Stimulated activated naive B cell treated with anti-CD40 and anti-IgM and Interleukin-4, amounts not matched to agents 10 μg/mL and 1 μg/mL and 100 μg/mL, for 72 hours (primary cell): Measurements from ENCODE around the gene C1orf198.
"Not testable (repeated sequence)": the region's sequence is repeated elsewhere in the genome, so short reads cannot be mapped to it uniquely, and the experiment has no call there.

ENCODE experiments used
- ATAC-seq, 2 donors: fragments of 150-1000 bp; cut with Tn5 transposase; replicated peaks; 2 replicates each; pipeline ENCODE4 v1.10.0; 2021; ENCODE audit warnings: moderate library complexity in 1 of 2
- DNase-seq: peaks from one replicate; pipeline ENCODE4 v3.0.0; 2021
- H3K27ac Mint-ChIP-seq: one replicate; pipeline ENCODE4 v1.8.0; 2022; ENCODE audit warnings: mild to moderate bottlenecking, mixed read lengths
- H3K27me3 Mint-ChIP-seq, 2 donors: one replicate each; pipeline ENCODE4 v1.8.0; 2022; ENCODE audit warnings: mixed read lengths in 2 of 2
- H3K36me3 Mint-ChIP-seq, 2 donors: one replicate each; pipeline ENCODE4 v1.8.0; 2022; ENCODE audit warnings: mixed read lengths in 2 of 2, mild to moderate bottlenecking in 1 of 2
- H3K4me1 Mint-ChIP-seq, 2 donors: one replicate each; pipeline ENCODE4 v1.8.0; 2022; ENCODE audit warnings: mixed read lengths in 2 of 2, mild to moderate bottlenecking in 1 of 2
- H3K4me3 Mint-ChIP-seq, 2 donors: one replicate each; pipeline ENCODE4 v1.8.0; 2022; ENCODE audit warnings: mild to moderate bottlenecking in 2 of 2, mixed read lengths in 2 of 2, moderate library complexity in 1 of 2
- H3K9me3 Mint-ChIP-seq, 2 donors: one replicate each; pipeline ENCODE4 v1.8.0; 2022; ENCODE audit warnings: mixed read lengths in 2 of 2, mild to moderate bottlenecking in 1 of 2

Gene C1orf198

DNA sequence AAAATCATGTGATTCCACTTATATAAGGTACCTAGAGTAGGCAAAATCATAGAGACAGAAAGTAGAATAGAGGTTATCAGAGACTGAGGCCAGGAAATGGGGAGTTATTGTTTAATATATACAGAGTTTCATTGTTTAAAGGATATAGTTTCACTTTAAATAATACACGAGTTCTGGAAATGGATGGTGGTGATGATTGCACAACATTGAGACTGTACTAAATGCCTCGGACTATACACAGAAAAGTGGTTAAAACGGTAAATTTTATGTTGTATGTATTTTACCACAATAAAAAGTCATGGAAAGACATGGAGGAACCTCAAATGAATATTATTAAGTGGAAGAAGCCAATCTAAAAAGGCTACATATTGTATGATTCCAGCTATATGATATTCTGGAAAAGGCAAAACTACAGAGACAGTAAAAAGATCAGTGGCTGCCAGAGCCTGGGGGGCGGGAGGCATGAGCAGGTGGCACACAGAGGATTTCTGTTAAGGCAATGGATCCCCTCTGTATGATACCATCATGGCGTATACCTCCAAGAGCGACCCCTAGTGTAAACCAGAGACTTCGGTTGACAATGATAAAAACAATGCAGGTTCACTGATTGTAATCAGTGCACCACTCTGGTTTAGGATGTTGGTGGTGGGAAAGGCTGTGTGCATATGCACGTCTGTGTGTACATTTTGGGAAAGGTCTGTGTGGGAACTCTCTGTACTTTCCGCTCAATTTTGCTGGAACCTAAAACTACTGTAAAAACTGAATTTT lies 7.5 kb downstream of the C1orf198 start:
- Mint-ChIP-seq H3K27me3 (peaks cover 0 to 9% of the 10 kb centered on the region in 2 donors), H3K9me3 (no peaks in the 10 kb centered on the region), H3K27ac (no peak overlapping the region), H3K4me3 (no peak overlapping the region), H3K36me3 (peaks cover 0 to 2% of the 10 kb centered on the region in 2 donors), H3K4me1 (peaks cover 4 to 6% of the 10 kb centered on the region in 2 donors)
- no peak for DNase-seq
- no peak for ATAC-seq

DNA sequence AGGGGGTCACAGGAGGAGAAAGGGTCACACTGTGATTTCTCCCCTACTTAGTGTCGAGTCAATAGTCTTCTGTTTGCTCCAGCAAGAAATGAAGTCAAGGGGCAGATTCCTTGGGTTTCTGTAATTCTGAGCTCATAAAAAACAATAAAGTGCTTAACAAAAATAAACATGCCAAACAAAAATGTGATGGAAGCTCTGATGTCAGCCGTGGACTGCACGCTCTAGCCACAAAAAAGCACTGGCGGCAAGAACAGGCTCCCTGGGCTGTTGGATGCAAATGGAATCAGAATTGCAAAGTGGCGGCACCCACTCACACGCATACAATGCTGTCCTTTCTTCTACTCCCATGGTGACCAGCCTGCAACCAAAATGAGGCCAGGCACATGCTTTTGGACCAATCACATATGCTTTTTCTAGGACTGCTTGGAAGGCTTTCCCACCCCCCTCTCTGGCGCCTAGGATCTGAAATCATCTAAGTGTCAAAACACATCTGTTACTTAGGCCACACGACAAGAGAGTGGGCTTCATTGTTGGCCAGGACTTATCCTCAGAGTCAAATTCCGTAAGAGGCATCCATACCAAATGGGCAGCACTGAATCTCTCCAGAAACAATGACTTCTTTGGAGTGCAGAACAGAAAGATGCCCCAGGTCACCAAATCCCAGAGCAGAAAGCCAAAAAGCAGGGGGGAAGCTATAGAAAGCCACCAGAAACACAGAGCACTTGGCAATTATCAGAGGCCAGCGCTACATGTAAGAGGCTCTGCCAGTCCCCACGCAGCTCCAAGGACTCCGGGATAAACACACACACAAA lies 9.2 kb downstream of the C1orf198 start:
- ATAC-seq (no peak), DNase-seq (no peak)
- no peak overlapping the region for H3K4me3 Mint-ChIP-seq
- no peak overlapping the region for H3K27ac Mint-ChIP-seq
- no peaks in the 10 kb centered on the region for H3K9me3 Mint-ChIP-seq
- H3K36me3 Mint-ChIP-seq: peaks cover 0 to 2% of the 10 kb centered on the region in 2 donors
- H3K4me1 Mint-ChIP-seq: peaks cover 4 to 6% of the 10 kb centered on the region in 2 donors
- H3K27me3 Mint-ChIP-seq: peaks cover 0 to under 1% of the 10 kb centered on the region in 2 donors

DNA sequence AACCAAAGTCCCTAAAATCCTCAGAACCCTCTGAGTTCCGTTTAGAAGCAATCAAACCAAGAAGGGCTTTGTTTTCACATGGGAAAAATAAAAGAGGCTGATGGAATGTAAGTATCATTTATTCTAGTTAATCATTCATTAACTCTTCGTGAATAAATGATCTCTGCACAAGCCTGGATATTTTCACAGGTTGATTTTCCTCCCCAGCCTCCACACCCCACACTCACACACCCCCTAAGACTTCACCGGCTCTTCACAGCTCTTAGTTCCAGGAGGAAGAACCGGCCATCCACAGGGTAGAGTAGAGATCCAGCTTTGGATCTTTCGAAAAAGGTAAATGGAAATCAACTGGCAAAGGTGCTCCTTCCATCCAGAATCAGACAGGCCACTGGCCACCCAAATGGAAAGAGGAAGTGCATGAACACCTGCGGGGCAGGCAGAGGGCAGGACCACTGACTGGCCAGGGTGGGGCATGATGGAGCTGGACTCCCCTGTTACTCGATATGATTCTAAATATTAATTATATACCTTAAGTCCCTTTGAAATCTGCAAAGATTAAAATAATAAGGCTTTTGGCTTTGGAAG lies 10.0 kb downstream of the C1orf198 start:
- Mint-ChIP-seq H3K4me1 (peaks cover 2 to 3% of the 10 kb centered on the region in 2 donors), H3K27ac (no peak overlapping the region), H3K9me3 (no peaks in the 10 kb centered on the region), H3K4me3 (no peak overlapping the region), H3K36me3 (peaks cover 0 to under 1% of the 10 kb centered on the region in 2 donors), H3K27me3 (no peaks in the 10 kb centered on the region)
- no peak for ATAC-seq
- DNase-seq: no peak

DNA sequence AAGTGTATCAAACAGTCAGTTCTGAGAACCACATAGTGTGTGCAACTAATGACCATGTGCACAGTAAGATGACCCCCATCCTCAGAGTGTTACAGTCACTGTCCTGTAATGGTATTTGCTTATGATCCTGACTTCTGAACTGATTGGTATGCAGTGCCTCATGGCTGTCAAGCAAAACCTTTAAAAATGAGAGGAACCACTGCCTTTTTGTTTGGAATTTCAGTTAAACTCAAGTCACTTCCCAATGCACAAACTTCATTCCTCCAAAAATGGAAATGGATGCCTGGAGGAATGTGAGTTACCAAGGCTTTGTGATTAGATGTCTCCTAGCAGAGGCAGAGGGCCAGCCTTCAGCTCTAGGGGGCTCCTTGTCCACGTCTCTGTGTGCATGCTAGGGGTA lies 10.5 kb downstream of the C1orf198 start:
- H3K27me3 Mint-ChIP-seq: no peaks in the 10 kb centered on the region
- H3K36me3 Mint-ChIP-seq: peaks cover 3 to 4% of the 10 kb centered on the region in 2 donors
- H3K4me1 Mint-ChIP-seq: no peaks in the 10 kb centered on the region
- no peak overlapping the region for H3K4me3 Mint-ChIP-seq
- DNase-seq (no peak), ATAC-seq (no peak)
- peaks cover 2% of the 10 kb centered on the region in 2 donors for H3K9me3 Mint-ChIP-seq
- H3K27ac Mint-ChIP-seq: no peak overlapping the region

DNA sequence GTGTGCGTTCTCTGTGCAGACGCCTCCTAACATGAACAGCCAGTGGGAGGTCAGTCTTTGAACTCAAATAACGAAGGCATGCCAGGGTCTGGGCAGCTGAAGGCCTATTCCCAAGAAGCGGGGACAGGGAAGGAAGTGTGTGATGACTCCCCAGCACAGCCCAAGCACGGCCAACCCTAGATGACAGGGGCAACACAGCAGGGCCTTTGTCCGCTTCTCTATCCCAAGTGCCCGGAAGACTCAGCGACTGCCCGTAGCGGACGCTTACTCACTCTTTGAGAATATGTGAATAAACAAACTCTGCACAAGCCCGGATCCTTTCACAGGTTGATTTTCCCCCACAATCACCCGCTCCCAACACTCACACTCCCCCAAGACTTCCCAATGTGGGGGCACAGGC lies 11.2 kb downstream of the C1orf198 start:
- Mint-ChIP-seq H3K4me3 (no peak overlapping the region), H3K9me3 (peaks cover 4% of the 10 kb centered on the region in 2 donors), H3K36me3 (peaks cover 6 to 7% of the 10 kb centered on the region in 2 donors), H3K27ac (no peak overlapping the region), H3K27me3 (no peaks in the 10 kb centered on the region), H3K4me1 (no peaks in the 10 kb centered on the region)
- no peak for ATAC-seq
- DNase-seq: no peak

DNA sequence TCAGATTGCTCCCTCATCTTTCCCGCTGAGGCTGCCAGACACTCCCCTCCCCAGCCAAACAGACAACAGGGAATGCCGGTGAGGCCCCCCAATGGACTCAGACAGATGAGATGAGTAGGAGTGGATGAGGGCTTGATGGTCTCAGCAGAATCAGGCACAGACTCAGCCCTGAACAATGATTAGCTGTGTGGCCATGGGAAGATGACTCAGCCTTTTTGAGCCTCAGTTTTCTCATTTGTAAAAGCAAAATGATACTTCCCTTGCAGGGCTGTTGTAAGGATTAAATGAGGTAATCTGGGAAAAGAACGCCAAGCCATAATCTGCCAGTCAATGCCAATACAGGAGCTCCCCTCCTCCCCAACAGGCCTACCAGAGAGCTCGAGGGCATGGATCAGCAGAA lies 12.4 kb downstream of the C1orf198 start:
- Mint-ChIP-seq H3K4me3 (no peak overlapping the region), H3K4me1 (no peaks in the 10 kb centered on the region), H3K27ac (peak overlapping the region; percentile 56), H3K9me3 (peaks cover 4% of the 10 kb centered on the region in 2 donors), H3K36me3 (peaks cover 10 to 14% of the 10 kb centered on the region in 2 donors), H3K27me3 (no peaks in the 10 kb centered on the region)
- DNase-seq: no peak
- no peak for ATAC-seq

DNA sequence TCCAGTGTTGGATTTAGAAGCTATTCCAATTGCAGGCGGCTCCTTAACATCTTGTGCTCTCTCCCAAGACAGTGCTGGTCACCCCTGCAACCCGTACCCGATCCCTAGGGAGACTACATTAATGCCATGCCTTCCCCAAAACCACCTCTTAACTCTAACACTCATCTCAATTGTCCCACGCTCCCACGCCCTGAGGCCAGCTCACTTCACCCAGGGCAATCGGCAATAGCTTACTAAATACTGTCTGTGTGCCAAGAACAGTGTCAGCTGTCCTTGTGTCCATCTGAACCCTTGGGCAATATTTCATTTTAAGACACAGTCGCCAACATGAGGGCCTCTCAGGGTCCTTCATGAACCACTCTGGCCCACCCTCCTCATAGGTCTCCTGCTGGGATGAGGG lies 13.9 kb downstream of the C1orf198 start:
- ATAC-seq (no peak), DNase-seq (no peak)
- no peak overlapping the region for H3K27ac Mint-ChIP-seq

DNA sequence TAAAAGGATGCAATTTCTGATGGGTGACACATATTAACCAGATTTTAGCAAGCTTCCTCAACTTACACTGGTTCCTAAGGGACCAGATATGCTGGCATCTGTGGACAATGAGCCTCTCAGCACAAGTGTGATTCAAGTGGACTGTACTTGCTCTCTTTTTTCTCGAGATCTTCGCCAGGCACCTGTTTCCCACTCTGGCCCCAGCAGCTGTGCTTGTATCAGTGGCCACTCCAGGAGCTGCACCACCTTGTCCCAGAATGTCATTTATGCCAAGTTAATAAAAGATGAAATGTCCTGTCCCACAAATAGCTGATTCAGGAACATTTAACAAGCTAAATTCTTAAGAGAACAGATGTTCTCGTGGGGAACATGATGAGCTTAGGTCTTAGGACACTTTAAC lies 14.6 kb downstream of the C1orf198 start:
- no peak for DNase-seq
- H3K4me1 Mint-ChIP-seq: no peaks in the 10 kb centered on the region
- peaks cover 10 to 14% of the 10 kb centered on the region in 2 donors for H3K36me3 Mint-ChIP-seq
- no peak overlapping the region for H3K27ac Mint-ChIP-seq
- no peak overlapping the region for H3K4me3 Mint-ChIP-seq
- ATAC-seq: no peak
- H3K27me3 Mint-ChIP-seq: no peaks in the 10 kb centered on the region
- H3K9me3 Mint-ChIP-seq: peaks cover 4% of the 10 kb centered on the region in 2 donors

More for the DNA sequence above, 13.9 kb downstream of the C1orf198 start:
- peaks cover 10 to 14% of the 10 kb centered on the region in 2 donors for H3K36me3 Mint-ChIP-seq
- no peaks in the 10 kb centered on the region for H3K4me1 Mint-ChIP-seq
- no peaks in the 10 kb centered on the region for H3K27me3 Mint-ChIP-seq
- peaks cover 4% of the 10 kb centered on the region in 2 donors for H3K9me3 Mint-ChIP-seq
- no peak overlapping the region for H3K4me3 Mint-ChIP-seq

DNA sequence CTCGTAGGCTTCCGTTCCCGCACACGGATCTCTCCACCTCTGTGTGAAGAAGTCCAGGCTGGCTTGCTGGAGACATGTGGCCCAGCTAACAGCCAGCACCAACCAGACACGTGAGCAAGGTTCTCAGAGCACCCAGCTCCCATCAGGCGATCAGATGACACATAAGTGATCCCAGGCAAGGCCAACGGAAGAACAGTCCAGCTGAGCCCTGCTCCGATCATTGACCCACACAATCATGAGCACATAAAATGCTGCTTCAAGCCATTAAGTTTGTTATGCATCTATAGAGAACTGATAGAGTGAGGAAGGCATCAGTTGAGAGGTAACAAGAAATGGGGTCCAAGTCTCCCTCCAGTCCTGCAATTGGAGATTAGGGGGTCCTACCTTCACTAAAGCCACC lies 15.4 kb downstream of the C1orf198 start:
- Mint-ChIP-seq H3K9me3 (peaks cover 4% of the 10 kb centered on the region in 2 donors), H3K4me3 (no peak overlapping the region), H3K36me3 (peaks cover 10 to 14% of the 10 kb centered on the region in 2 donors), H3K27me3 (no peaks in the 10 kb centered on the region), H3K27ac (peak overlapping the region; percentile 11), H3K4me1 (no peaks in the 10 kb centered on the region)
- ATAC-seq (no peak), DNase-seq (no peak)

DNA sequence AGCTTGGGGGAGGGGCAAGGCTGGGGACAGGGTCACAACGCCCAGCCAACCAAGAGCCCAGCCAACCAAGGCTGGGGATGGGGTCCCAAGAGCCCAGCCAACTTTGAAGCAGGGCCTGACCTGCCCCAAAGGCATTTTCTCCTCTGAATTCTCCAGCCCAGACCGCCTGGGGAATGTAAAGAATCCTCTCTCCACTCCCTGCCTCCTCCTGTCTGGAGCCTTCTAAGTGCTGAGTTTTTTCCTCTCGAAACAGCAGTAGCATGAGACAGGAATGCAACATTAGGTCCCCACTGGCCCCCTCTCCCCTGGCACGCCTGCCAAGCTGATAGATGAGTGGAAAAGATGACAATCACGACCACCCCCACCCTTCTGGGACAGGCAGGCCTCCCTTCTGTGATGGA lies 17.0 kb downstream of the C1orf198 start:
- no peak for DNase-seq
- no peak for ATAC-seq
- peaks cover 10 to 14% of the 10 kb centered on the region in 2 donors for H3K36me3 Mint-ChIP-seq
- H3K4me1 Mint-ChIP-seq: no peaks in the 10 kb centered on the region
- no peaks in the 10 kb centered on the region for H3K27me3 Mint-ChIP-seq
- H3K4me3 Mint-ChIP-seq: no peak overlapping the region
- no peak overlapping the region for H3K27ac Mint-ChIP-seq
- peaks cover 4% of the 10 kb centered on the region in 2 donors for H3K9me3 Mint-ChIP-seq

DNA sequence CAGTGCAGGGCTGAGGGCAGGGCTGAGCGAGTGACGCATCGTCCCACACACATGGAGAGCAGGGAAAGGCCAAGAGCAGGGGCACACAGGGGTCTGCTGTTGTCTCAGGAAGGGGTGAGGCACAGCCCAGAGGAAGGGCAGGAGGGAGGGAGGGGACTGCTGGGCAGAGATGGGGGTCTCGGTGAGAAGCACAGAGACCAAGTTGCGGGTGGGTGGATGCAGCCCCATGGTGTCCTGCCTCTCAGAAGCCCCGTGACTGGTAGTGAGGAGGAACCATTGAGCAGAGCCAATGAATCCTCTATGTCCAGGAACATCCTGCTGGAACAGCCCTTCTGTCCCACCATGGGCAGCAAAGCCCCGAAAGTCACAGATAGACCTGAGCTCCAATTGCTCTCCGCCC lies 17.8 kb downstream of the C1orf198 start:
- DNase-seq (no peak), ATAC-seq (no peak)
- Mint-ChIP-seq H3K27me3 (no peaks in the 10 kb centered on the region), H3K27ac (peak overlapping the region; percentile 76), H3K4me1 (no peaks in the 10 kb centered on the region), H3K4me3 (no peak overlapping the region), H3K36me3 (peaks cover 10 to 14% of the 10 kb centered on the region in 2 donors), H3K9me3 (peaks cover 4% of the 10 kb centered on the region in 2 donors)

DNA sequence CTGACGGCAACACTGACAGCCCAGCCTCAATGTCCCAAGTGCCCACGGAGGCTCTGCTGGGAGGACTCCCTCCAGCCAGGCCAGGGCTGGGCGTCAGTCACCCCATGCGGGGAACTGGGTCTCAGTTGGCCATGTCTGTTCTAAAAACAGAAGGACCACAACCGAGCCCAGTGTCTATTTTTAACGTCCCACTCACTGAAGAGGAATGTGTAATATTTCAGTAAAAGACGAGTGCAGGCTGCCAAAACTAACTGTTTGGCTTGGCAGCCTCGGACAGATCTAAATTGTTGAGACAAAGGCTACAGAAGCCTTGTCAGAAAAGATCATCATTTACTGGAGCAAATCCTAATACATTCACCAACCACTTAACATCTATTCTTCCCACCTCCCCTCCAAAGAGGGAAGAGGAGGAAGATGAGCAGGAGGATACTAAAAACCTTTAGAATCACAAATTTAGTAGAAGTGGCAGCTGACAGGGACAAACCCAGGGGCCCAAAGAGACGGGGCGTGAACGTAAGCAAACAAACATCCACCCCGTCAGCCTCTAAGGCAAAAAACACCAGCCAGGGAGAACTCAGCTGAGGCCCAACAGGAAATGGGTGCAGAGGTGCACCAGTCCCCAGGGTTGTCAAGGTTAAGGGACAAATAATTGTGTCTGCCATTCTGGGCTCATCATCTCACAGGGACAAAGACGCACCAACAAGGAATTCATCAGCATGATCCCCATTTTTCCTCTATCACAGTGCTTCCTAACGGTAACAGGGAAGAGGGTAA lies 18.7 kb downstream of the C1orf198 start:
- ATAC-seq (no peak), DNase-seq (no peak)
- Mint-ChIP-seq H3K36me3 (peaks cover 10 to 14% of the 10 kb centered on the region in 2 donors), H3K9me3 (peaks cover 4% of the 10 kb centered on the region in 2 donors), H3K4me1 (no peaks in the 10 kb centered on the region), H3K4me3 (no peak overlapping the region), H3K27me3 (no peaks in the 10 kb centered on the region), H3K27ac (no peak overlapping the region)

DNA sequence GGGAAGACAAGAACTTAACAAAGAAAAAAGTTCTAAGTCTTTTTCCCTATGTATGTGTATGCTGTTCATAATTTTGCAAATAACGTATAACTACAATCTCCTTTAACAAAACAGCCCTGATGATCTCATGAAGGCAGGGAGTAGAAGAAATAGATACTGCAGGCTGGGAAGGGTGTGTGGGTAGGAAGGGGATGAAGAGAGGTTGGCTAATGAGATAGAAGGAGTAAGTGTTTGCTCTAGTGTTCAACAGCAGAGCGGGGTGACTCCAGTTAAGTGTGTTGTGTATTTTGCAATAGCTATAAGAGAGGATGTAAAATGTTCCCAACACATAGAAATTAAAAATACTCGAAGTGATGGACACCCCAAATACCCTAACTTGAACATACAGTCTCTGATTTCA lies 20.1 kb downstream of the C1orf198 start:
- DNase-seq: no peak
- ATAC-seq: no peak
- Mint-ChIP-seq H3K9me3 (peaks cover 4% of the 10 kb centered on the region in 2 donors), H3K4me1 (no peaks in the 10 kb centered on the region), H3K4me3 (no peak overlapping the region), H3K27me3 (no peaks in the 10 kb centered on the region), H3K36me3 (peaks cover 16 to 22% of the 10 kb centered on the region in 2 donors), H3K27ac (no peak overlapping the region)

DNA sequence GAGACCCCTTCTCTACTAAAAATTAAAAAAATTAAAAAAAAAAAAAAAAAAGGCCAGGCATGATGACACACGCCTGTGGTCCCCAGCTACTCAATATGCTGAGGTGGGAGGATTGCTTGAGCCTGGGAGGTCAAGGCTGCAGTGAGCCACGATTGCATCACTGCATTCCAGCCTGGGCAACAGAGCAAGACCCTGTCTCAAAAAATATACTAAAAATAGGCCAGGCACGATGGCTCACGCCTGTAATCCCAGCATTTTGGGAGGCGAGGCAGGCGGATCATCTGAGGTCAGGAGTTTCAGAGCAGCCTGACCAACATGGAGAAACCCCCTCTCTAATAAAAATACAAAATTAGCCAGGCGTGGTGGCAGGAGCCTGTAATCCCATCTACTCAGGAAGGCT lies 23.1 kb downstream of the C1orf198 start:
- H3K27ac Mint-ChIP-seq, ATAC-seq, H3K4me1 Mint-ChIP-seq, H3K9me3 Mint-ChIP-seq, H3K4me3 Mint-ChIP-seq, DNase-seq, H3K27me3 Mint-ChIP-seq: not testable (repeated sequence)
- H3K36me3 Mint-ChIP-seq: peaks cover 12 to 16% of the 10 kb centered on the region in 2 donors
